Stimulated activated naive CD4-positive, alpha-beta T cell (primary cell): ENCODE measurements around the gene RGPD4.
"Not testable (repeated sequence)": the region's sequence is repeated elsewhere in the genome, so short reads cannot be mapped to it uniquely, and the experiment has no call there.

ENCODE experiments used
- DNase-seq, 6 experiments: peaks; one replicate each; lab custom pipeline; 2025; lab: John Stamatoyannopoulos, UW

Gene RGPD4

DNA sequence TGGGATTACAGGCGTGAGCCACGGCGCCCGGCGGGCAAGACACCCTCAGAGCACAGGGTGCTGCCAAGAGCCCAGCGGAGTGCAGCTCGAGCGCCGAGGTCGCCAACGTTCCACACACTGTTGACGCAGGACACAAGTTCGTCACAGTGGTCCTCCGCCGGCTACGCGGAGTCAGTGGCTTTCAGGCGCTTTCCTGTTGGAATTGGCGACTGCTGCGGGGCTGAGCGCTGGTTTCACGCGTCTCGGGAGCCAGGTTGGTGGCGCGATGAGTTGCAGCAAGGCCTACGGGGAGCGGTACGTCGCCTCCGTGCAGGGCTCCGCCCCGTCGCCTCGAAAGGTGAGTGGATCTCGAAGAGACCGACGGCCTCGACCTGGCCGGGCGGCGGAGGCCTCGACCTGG, at the start of gene RGPD4:
Gene RGPD4 (plus strand): TSS at position 144 of the 400 bp plus-strand sequence. CDS start 122 bp downstream, at position 266.
- DNase-seq: not testable (repeated sequence)

DNA sequence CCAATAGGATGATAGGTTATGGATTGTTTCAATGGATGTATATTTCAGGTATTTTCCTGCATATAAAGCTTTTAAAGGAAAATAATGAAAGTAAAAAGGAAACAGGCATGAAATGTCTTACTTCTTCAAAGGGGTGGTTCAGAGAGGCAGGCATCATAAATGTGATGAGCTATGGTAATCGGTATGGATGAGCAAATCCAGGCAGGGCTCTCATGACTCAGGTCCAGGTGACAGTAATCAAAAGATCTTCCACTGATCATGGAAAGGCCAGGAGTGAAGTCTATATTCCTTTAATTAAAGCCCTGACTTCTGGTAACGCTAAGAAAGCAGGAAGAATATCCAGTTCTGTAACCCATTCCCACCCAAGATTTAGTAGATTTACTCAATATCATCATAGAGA, 48.7 kb upstream of the RGPD4 start:
- no peak for DNase-seq

DNA sequence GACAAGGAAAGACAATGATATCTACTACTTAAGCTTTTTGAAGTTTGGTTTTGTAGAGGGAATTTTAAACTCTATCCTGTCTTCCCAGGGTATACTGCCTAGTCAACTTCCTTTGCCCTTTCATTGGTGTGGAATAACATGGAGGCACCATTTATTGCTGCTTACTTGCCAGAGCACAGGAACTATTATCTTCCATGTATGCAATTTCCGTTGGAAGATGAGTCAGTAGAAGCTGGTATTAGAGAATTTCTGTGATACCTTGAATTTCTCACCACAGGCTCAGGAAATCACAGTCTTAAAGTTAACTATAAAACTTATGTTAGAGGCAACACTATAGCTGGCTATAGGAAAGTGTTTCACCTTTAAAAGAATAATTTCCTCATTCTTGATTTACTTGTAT, 40.9 kb upstream of the RGPD4 start:
- DNase-seq: no peak

DNA sequence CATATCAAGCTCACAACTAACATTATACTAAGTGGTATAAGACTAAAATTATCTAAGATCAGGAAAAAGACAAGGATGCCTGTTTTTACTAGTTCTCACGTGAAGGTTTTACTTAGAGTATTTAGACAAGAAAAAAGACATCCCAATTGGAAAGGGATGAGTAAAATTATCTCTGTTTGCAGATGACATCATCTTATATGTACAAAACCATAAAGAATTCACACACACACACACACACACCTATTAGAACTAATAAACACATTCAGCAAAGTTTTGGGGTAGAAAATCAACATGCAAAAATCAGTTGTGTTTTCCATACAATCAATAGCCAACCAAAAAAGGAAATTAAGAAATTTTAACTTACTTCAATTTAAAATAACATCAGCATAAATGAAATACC, 35.9 kb upstream of the RGPD4 start:
- DNase-seq: no peak

DNA sequence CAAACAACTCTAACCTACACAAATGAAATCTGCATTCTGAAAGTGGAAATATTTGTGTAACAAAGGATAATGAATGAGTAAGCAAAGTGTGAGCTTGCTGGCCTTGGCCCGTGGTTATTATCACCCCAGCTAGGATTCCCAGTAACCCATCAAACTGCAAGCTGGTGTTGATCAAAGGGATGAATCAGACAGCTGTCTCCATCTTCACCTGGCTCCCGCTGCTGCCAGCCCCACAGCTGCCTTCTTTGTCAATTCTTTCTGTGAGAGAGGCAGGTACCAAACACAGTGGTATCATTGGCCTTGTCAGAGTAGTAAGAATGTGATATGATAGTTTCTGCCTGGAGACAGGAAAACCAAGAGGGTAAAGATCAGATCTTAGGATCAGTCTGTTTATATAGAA, 25.2 kb upstream of the RGPD4 start:
- no peak for DNase-seq

DNA sequence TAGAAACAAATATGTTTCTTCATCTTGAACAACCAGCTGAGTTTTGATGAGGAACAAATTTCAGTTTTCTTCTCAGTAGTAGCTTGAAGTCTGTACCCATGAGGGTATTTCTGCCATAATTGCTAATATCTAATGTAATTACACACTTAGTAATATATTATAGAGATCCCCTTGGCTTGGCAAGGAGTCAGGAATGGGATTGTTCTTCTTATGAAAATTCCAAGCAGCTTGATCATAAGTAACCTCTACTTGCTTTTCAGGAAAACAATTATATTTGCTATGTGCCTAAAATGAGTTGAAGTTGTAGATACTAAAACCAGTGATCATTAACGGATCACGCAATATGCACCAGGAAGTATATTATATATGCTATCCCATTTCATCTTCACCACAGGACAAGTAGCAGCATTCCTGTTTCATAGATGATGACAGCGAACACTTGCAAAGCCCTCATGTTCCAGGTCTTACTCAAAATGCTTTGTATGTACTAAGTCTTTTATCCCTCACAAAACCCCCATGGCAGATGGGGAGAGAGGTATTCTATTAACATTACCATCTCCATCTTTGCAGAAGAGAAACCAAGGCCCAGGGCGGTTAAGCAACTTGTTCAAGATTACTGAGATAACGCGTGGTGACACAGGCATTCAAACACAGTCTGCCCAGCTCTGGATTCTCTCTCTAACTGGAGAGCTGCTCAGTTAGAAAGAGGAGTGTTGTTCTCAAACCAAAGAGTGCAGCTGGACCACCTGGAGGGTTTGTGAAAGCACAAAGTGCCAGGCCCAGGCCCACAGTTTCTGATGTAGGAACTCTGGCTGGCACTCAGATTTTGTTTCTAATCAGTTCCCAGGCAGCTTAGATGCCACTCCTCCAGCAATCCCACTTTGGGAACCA, 21.8 kb upstream of the RGPD4 start:
- DNase-seq: no peak

DNA sequence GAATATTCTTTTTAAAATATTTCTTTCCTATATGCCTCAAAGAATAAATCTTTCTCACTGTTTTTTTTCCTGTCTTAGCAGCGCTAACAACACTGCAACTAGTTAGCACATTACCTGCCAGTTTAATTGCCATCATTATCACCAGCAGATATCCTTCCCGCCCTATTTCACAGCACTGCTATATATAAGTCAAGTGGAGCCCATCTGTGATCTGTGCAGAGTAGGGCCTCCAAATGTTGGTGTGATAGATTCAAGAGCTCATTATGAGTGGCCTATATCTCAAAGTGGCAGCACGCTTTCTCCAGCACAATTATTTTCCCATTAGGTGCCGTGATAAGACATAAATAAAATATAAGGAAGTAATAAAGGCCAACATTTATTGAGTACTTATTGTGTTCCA, 19.8 kb upstream of the RGPD4 start:
- DNase-seq: no peak

DNA sequence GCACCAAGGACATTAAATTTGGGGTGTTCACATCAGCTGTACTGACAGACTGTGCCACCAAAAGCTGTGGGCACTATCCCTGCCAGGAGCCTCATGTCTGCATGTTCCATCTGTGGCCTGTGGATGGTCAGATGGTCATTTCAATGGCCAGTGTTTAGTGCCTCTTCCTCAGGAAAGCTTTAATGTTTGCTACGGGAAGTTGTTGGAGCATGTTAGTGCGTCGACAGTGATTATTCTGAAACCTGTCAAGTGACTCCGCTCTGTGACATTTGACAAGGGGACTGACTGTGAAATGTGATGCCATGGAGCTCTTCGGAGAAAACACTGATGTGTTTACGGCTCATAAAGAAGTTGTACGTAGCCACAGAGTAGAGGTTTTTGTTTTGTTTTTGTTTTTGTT, 18.7 kb upstream of the RGPD4 start:
- no peak for DNase-seq

DNA sequence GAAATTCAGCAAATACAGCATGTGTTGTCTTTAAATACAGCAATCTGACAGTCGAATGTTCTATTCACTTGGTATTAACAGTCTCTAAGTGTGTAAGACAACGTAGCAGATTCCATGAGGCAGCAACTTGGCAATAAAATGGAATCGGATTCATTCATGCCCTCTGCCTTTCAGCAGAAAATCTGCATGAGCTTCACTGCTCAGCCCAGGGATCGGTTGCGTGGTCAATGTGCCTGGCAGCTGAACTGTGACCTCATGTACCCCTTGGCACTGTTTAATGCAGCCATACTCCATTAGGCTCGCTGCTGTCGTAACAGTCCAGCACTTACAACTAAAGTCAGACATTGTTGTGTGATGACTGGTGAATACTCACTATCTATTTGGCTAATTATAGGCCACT, 17.7 kb upstream of the RGPD4 start:
- no peak for DNase-seq

DNA sequence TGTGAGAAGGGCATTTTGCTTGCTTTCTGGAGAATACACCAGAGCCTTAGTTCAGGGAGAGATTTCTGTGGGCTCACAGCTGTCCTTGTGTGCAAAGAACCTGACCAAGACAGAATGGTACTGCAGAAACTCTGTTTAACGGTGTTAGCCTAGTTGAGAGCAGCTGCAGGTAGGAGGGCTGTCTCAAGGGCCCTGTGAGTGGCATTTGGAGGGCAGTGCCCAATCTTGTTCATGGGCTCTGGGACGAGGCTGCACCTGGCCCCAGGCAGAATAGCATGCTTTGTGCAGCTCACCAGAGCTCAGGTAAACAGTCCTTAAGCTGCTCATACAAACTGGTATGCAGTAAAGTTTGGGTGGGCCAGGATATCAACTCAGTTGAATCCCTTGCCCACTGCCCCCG, 16.9 kb upstream of the RGPD4 start:
- DNase-seq: no peak

DNA sequence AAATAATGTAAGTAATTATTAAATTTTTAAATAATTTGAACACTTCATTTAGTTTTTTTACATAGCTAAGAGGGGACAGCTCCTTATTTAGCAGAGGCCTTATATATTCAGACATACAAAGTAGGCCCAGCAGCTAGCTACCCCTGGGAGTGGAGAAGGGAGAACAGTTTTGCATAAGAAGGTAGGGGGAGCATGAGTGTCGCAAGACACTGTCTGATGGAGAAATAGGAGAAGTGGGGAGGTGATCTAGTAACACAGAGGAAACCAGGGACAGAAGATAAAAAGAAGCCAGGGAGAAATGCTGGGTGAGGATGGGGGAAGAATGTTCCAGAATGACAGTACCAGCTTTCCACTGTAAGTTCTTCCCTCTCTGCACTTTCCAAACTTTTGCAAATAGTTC, 16.0 kb upstream of the RGPD4 start:
- no peak for DNase-seq

DNA sequence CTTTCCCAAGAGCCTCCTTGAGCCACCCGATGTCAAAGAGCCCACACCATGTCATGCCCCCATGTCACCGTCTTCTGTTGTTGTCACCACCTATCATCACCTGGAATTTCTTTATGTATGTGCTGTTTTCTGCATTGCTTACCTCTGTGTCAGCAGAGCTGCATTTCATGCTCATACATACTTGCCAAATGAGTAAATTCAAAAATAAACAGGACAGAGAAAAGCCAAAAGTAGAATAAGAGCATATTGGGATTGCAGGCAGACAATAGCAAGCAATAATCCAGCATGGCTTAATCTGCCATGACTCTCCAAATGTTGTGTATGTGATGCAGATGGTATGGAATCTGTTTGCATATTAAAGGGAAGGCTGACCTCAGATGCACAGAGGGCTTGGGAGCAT, 15.3 kb upstream of the RGPD4 start:
- DNase-seq: no peak

DNA sequence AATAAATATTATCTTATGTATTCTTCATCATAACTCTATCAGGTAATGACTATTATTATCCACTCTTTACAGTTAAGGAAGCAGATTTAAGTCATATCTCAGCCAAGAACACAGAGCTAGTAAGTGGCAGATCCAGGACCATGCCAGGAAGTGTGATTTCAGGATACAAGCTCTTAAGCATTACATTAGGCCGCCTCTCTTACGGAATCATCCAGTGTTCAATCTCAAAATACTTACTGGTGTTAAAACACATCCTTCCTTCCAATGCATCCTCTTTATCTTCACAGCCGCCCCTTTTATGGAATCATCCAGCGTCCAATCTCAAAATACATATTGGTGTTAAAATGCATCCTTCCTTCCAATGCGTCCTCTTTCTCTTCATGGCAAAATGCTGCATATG, 14.7 kb upstream of the RGPD4 start:
- no peak for DNase-seq

DNA sequence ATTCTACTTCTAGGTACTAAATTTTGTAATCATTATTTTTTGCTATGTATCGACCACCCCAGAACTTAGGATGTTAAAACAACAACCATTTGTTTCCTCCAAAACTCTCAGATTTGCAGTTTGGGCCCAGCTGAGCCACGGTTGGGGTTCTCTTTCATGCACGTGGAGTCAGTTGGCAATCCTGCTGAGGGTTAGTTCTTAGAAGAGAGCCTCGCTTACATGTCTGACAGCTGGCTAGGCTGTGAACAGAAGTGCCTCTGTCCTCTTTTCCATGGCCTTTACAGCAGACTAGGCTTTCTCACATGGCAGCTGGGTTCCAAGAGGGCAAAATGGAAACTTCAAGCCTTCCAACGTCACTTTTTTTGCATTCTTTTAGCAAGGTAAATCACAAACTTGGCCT, 9.3 kb upstream of the RGPD4 start:
- no peak for DNase-seq

DNA sequence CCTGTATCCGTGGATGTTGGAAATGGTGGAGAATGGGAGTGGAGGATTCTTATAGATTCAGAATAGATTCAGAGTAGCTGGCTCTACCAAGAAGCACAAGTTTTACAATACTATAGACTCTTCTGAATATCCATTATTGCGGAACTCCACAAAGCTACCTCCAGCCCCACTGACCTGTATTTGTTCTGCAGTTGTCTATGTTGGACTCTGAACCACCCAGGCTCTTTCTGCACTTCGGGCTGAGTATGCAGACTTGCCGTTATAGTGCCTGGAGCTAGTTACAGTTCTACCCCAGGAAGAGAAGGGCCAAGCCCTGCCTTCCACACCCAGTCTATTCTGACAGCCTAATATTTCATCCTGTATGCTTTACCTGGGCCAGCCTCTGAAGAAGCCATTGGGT, 4.4 kb upstream of the RGPD4 start:
- DNase-seq: no peak

DNA sequence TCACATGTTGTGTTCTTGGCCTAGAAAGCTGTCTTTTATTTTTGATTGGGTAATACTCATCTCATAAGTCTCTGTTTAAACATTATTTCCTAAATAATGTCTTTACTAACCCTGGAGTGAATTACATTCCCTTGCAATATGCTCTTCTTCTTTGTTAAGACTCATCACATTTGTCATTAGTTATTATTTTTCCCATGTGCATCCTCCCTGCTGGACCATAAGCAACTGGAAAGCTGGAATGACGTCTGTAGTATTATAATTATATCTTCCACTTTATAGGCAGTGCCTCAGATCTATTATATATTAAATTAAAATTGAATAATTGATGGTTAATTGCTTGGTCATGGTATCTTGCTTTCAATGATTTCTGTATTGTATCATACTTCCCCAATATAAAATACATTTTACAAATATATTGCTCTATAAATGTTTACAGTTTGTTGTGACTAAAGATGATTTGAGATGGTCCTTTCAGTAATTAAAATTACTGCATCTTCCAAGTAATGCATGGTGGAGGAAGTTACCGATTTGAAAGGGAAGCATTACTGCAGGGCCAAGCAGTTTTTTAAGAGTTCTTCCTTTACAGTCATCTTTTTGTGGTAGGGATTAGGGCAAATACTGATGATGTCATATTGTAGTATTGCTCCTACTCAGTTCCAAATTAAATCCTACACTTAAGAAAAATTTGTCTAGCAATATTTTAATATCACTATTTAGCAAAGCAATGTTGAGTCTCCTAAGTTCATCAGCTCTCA, 2.1 kb upstream of the RGPD4 start:
- no peak for DNase-seq

DNA sequence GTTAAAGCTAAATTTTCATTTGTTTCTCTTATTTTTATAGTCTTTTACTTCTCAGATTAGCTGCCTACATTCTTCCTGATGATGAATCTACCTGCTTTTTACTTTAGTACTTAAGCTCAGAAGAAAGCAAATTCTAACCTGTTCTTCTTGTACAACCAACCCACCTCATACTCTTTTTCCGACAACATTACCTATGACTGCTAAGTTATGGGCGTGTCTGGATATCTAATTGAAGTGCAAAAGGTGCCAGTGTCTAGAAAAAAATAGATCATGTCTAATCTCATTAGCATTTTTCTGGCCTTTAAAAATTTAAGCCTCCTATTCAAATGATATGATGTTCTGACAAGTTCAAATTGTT, 1.5 kb upstream of the RGPD4 start:
- no peak for DNase-seq

DNA sequence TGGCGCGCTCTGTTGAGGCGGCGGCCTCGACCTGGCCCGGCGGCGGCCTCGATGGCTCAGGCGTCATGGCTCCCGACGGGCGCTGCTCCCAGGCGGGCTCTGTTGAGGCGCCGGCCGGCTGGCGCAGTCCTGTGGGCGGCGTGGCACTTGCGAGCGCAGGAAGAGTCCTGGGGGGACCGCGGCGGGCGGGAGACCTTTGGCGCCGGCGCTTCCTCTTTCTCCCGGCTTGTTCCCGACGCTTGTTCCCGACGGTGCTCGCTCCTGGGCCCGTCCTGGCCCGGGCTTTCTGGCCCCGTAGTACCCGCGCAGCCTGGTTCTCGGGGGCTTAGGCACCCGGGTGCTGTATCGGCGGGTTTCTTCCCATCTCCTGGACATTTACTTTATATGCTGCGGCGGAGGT, 2.8 kb downstream of the RGPD4 start:
- not testable (repeated sequence) for DNase-seq

DNA sequence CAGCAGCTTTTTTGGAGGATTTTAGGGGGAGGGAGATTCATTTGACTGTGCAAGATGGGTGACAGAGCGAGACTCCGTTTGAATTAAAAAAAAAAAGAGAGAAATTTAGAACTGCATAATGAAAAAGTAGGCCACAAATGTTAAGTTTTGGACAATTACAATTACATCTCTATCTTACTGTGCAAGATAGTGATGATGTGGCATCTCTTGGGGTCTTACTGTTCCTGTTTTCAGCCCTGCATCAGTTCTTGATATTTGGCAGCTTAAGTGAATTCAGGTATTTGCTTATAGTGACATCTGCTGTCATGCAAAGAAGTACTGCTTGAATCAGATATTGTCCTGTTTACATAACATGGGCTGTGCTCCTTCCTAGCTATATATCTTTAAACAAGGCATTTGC, 6.5 kb downstream of the RGPD4 start:
- not testable (repeated sequence) for DNase-seq

DNA sequence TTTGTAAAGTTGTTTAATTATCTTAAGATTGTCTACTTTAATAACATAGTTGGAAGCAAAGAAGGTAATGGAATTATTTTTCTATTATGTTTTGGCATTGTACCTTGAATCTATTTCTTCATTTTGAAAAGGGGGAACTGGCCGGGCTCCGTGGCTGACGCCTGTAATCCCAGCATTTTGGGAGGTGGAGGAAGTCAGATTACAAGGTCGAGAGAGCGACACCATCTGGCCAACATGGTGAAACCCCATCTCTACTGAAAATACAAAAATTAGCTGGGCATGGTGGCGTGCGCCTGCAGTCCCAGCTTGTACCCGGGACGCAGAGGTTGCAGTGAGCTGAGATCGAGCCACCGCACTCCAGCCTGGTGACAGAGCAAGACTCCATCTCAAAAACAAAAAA, 6.9 kb downstream of the RGPD4 start:
- not testable (repeated sequence) for DNase-seq

DNA sequence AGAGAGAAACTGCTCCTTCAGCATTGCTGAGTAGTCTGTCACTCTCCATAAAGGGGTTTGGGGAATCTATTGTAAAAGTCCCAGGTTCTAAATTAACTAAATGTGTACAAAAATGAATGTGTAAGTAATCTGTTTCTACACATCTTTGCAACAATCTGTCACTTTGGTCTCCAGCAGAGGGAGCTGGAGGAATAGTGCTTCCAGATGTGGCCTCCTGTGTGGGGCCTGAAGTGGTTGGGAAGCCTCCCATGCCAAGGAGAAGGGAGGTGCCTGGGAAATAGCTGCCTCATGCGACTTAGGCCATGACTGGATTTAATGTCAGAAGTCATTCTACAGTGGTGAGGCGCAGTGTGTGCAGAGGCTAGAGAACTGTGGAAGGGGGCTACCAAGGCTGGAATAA, 89.4 kb downstream of the RGPD4 start:
- DNase-seq: not testable (repeated sequence)

DNA sequence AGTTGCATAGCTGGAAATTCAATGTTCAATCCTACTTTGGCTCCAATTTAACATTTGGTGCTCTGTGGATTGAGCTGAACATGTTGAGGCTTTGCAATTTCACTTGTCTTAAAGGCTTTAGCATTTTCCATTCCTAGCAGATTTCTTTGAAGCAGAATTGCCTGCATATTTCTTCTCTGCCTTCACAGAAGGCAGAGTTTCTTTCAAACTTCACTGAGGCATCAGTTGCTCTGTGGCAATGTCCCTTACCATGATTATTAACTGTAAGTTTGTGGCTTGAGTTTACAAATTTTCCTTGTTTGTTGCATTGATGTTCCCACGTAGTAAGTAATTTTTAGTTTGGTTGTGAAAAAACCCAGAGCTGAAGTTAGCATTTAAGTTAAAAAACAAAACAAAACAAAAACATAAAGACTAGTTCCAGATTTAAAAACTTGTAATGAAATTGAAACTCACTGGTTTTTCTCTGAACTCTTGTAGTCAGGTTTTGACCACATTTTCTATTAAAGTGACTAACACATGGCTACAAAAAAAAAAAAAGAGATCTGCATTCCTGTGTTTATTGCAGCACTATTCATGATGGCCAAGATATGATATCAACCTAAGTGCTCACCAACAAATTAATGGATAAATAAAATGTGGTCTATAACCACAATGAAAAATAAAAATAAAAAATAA, 90.1 kb downstream of the RGPD4 start:
- DNase-seq: not testable (repeated sequence)

DNA sequence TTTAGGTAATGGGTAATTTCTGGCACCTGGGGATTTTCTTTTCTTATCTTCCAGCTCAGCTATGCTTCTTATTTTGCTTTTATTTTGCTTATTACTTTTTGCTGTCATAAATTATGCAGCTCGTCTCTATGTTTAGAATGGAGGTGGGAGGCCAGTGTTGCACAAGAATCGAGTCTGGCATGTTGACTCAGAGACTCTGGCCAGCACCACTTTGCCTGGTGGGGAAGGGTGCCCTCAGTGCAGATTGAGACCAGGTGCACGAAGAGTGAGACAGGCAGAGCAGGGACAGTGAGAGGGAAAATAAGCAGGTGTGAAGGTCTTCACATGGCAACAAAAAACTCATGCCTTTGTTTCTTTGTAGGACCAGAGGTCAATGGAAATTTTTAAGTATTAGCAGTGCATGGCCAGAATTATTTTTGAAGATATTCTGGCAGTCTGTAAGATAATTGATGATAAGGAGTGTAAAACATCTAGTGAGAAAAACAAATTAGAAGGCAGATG, 100.4 kb downstream of the RGPD4 start:
- DNase-seq: no peak
